CD14-positive monocyte (primary cell): ENCODE measurements around the gene SPSB1. TPM values are rescaled to one million over a fixed set of nuclear protein-coding genes. Genes with fewer than 3 reads are reported as not detected.
A peak's percentile ranks its signal among the peaks of the same experiment; 100 is the strongest.

ENCODE experiments used
- DNase-seq, 3 donors: peaks; one replicate each; pipeline ENCODE4 v3.0.0-alpha.2; 2011 to 2022
- H2AFZ ChIP-seq: 2 replicates; pipeline ENCODE4 v1.6.0; 2012; ENCODE audit warnings: mild to moderate bottlenecking, low read depth, low read length, inconsistent platforms; ENCODE audit not compliant: insufficient read depth, poor library complexity, severe bottlenecking
- H3K27ac ChIP-seq, 2 donors: 1 replicate in 1 of 2; 2 replicates in 1 of 2; pipeline ENCODE4 v1.5.1; 2012 to 2013; ENCODE audit warnings: low read length in 2 of 2, control low read depth in 1 of 2, inconsistent platforms in 1 of 2, low read depth in 1 of 2, mild to moderate bottlenecking in 1 of 2
- H3K27me3 ChIP-seq, 2 donors: one replicate each; pipeline versions ENCODE4 v1.6.0 to v1.6.1; 2011 to 2013; ENCODE audit warnings: low read length in 2 of 2; ENCODE audit not compliant: control insufficient read depth in 2 of 2, insufficient read depth in 2 of 2
- H3K36me3 ChIP-seq, 2 donors: replicated peaks in 1 of 2; 1 replicate in 1 of 2; 2 replicates in 1 of 2; pipeline versions ENCODE4 v1.5.1 to v1.6.1; 2012 to 2013; ENCODE audit warnings: low read length in 2 of 2, control low read depth in 1 of 2, inconsistent platforms in 1 of 2, mild to moderate bottlenecking in 1 of 2; ENCODE audit not compliant: insufficient read depth in 2 of 2, control insufficient read depth in 1 of 2
- H3K4me1 ChIP-seq, 2 donors: 1 replicate in 1 of 2; 2 replicates in 1 of 2; pipeline versions ENCODE4 v1.5.1 to v1.6.1; 2012 to 2013; ENCODE audit warnings: low read length in 2 of 2, control low read depth in 1 of 2, inconsistent platforms in 1 of 2, mild to moderate bottlenecking in 1 of 2, moderate library complexity in 1 of 2; ENCODE audit not compliant: insufficient read depth in 2 of 2, control insufficient read depth in 1 of 2
- H3K4me2 ChIP-seq: replicated peaks from 2 replicates; pipeline ENCODE3; 2012; ENCODE audit warnings: low read length, moderate library complexity, mild to moderate bottlenecking; ENCODE audit not compliant: poor library complexity, severe bottlenecking; ENCODE audit errors: extremely low read depth
- H3K4me3 ChIP-seq, 3 experiments: fragments of 200-600 bp in 1 of 3; sonication (generic) in 1 of 3; replicated peaks in 1 of 3; 1 replicate in 2 of 3; 2 replicates in 1 of 3; pipeline ENCODE4 v1.5.1; 2011 to 2013; ENCODE audit warnings: low read length in 3 of 3, mild to moderate bottlenecking in 3 of 3, control low read depth in 2 of 3, low read depth in 2 of 3, inconsistent platforms in 1 of 3, moderate library complexity in 1 of 3
- H3K79me2 ChIP-seq: 2 replicates; pipeline ENCODE4 v1.6.0; 2012; ENCODE audit warnings: mild to moderate bottlenecking, control low read depth, inconsistent platforms, low read length, moderate library complexity; ENCODE audit not compliant: insufficient read depth
- H3K9ac ChIP-seq: 2 replicates; pipeline ENCODE4 v1.6.0; 2017; ENCODE audit warnings: low read length, mild to moderate bottlenecking; ENCODE audit not compliant: insufficient read depth, poor library complexity, severe bottlenecking
- H3K9me3 ChIP-seq, 2 donors: replicated peaks in 1 of 2; 1 replicate in 1 of 2; 2 replicates in 1 of 2; pipeline versions ENCODE4 v1.5.1 to v1.6.1; 2012 to 2013; ENCODE audit warnings: low read length in 2 of 2, control low read depth in 1 of 2; ENCODE audit not compliant: control insufficient read depth in 1 of 2, insufficient read depth in 1 of 2
- H4K20me1 ChIP-seq: 2 replicates; pipeline ENCODE4 v1.6.0; 2012; ENCODE audit warnings: mild to moderate bottlenecking, low read length, control low read depth, moderate library complexity; ENCODE audit not compliant: insufficient read depth
- H3K27ac Mint-ChIP-seq, 7 donors: one replicate each; pipeline ENCODE4 v1.8.0; 2020; ENCODE audit warnings: mild to moderate bottlenecking in 7 of 7, mixed read lengths in 7 of 7, moderate library complexity in 6 of 7, inconsistent platforms in 2 of 7
- H3K27me3 Mint-ChIP-seq, 3 donors: one replicate each; pipeline ENCODE4 v1.8.0; 2021 to 2022; ENCODE audit warnings: low read depth in 3 of 3, mild to moderate bottlenecking in 3 of 3, mixed read lengths in 3 of 3, moderate library complexity in 3 of 3, inconsistent platforms in 1 of 3
- H3K36me3 Mint-ChIP-seq, 2 donors: one replicate each; pipeline ENCODE4 v1.8.0; 2020; ENCODE audit warnings: mixed read lengths in 2 of 2, inconsistent platforms in 1 of 2, mild to moderate bottlenecking in 1 of 2
- H3K4me1 Mint-ChIP-seq: one replicate; pipeline ENCODE4 v1.8.0; 2020; ENCODE audit warnings: mild to moderate bottlenecking, mixed read lengths
- H3K4me3 Mint-ChIP-seq, 2 donors: one replicate each; pipeline ENCODE4 v1.8.0; 2020; ENCODE audit warnings: mild to moderate bottlenecking in 2 of 2, mixed read lengths in 2 of 2, moderate library complexity in 1 of 2
- H3K9me3 Mint-ChIP-seq, 7 donors: one replicate each; pipeline ENCODE4 v1.8.0; 2020 to 2022; ENCODE audit warnings: mixed read lengths in 7 of 7, mild to moderate bottlenecking in 6 of 7, moderate library complexity in 6 of 7, inconsistent platforms in 2 of 7
- WGBS: methylation state at CpG from one replicate; pipeline ENCODE4 v1.1.5; 2013; ENCODE audit warnings: missing lambda C conversion rate; ENCODE audit not compliant: insufficient coverage; 5-methylcytosine and 5-hydroxymethylcytosine counted together
- intact Hi-C, 2 donors: fragments of 100-400 bp; cut with micrococcal nuclease; formaldehyde crosslinking; loops; one replicate each; pipeline versions ENCODE4 v1.15.0 to v1.15.1; 2023
- polyA plus RNA-seq, 3 donors: library from polyadenylated mRNA; depleted of rRNA in 1 of 3; unstranded in 2 of 3; stranded (reverse) in 1 of 3; fragments of 300-500 nt in 2 of 3; fragments of >200 nt in 1 of 3; fragmentation: Illumina TruSeq in 2 of 3; gene quantifications; 1 replicate in 2 of 3; 2 replicates in 1 of 3; pipeline ENCODE4 v1.2.3, GENCODE V29; 2012 to 2021
- TF ChIP-seq, protein P1 (sequence below): fragments of 200-600 bp; IDR thresholded peaks from one replicate; pipeline ENCODE4 v1.8.0; 2022; ENCODE audit warnings: antibody characterized with exemption, mild to moderate bottlenecking

SPSB1 gene
- polyA plus RNA-seq, 3 donors = 0.15 to 1.2 (median 0.29) TPM

DNA sequence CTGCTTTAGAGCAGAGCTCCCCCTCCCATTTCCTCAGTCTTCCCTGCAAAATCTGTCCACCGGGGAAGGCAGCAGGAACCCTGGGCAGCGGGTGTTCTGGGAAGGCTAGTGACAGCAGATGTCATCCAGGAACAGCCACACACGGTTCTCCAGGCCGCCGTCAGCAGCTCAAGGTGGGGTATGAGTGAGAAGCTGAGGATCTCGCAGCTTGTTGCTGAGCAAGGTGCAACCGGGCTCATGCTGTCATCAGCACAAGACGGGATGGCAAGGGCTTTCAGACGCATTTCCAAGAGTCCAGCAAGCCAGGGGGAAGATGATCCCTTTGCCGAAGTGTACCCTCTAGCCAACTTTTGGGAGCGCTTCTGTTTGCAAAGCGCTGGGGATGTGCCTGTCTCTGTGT is 23.0 kb upstream of the SPSB1 start:
- Histone ChIP-seq H3K4me2 (no peak overlapping the region), H3K9ac (no peak overlapping the region), H4K20me1 (peaks cover 16% of the 10 kb centered on the region), H3K36me3 (peaks cover 7 to 38% of the 10 kb centered on the region in 2 donors), H3K9me3 (no peaks in the 10 kb centered on the region), H3K27me3 (no peaks in the 10 kb centered on the region), H3K27ac (no peak overlapping the region), H3K4me1 (peaks cover 0 to under 1% of the 10 kb centered on the region in 2 donors), H3K4me3 (no peak overlapping the region), H2AFZ (no peak overlapping the region), H3K79me2 (no peaks in the 10 kb centered on the region)
- 99% methylated on average over 9 of the region's 12 CpGs for WGBS
- Mint-ChIP-seq H3K9me3 (peaks cover 0 to 2% (median 0%) of the 10 kb centered on the region in 7 donors), H3K36me3 (peaks cover 32 to 53% of the 10 kb centered on the region in 2 donors), H3K27me3 (peaks cover 0 to 2% (median 1%) of the 10 kb centered on the region in 3 donors), H3K4me3 (no peak overlapping the region), H3K27ac (peak overlapping the region in 1 of 7 donors; percentile 18), H3K4me1 (peaks cover 3% of the 10 kb centered on the region)
- no peak for DNase-seq
- TF ChIP-seq, protein P1, sequence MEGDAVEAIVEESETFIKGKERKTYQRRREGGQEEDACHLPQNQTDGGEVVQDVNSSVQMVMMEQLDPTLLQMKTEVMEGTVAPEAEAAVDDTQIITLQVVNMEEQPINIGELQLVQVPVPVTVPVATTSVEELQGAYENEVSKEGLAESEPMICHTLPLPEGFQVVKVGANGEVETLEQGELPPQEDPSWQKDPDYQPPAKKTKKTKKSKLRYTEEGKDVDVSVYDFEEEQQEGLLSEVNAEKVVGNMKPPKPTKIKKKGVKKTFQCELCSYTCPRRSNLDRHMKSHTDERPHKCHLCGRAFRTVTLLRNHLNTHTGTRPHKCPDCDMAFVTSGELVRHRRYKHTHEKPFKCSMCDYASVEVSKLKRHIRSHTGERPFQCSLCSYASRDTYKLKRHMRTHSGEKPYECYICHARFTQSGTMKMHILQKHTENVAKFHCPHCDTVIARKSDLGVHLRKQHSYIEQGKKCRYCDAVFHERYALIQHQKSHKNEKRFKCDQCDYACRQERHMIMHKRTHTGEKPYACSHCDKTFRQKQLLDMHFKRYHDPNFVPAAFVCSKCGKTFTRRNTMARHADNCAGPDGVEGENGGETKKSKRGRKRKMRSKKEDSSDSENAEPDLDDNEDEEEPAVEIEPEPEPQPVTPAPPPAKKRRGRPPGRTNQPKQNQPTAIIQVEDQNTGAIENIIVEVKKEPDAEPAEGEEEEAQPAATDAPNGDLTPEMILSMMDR = no peak
- intact Hi-C loops = loop anchor here in 1 of 2 donors (5.0 kb wide), 1 partner anchor 223 kb away; no protein-coding TSS in a partner anchor

- peaks cover 4 to 31% of the 10 kb centered on the region in 2 donors for H3K36me3 ChIP-seq
- no peak overlapping the region for H3K4me3 ChIP-seq
- no peak for DNase-seq
- H3K9ac ChIP-seq = no peak overlapping the region
- Mint-ChIP-seq H3K27me3 (peaks cover 0 to 3% (median 1%) of the 10 kb centered on the region in 3 donors), H3K4me3 (no peak overlapping the region), H3K36me3 (peaks cover 30 to 50% of the 10 kb centered on the region in 2 donors), H3K9me3 (peaks cover 0 to 2% (median 0%) of the 10 kb centered on the region in 7 donors), H3K4me1 (peaks cover 8% of the 10 kb centered on the region), H3K27ac (no peak overlapping the region)
- no peak overlapping the region for H3K4me2 ChIP-seq
- H3K4me1 ChIP-seq = peaks cover 6 to 7% of the 10 kb centered on the region in 2 donors
- TF ChIP-seq, protein P1 = no peak
- H3K27me3 ChIP-seq = no peaks in the 10 kb centered on the region
- intact Hi-C loops = no loop called here
- WGBS = 92% methylated on average over 15 of the region's 15 CpGs
- no peaks in the 10 kb centered on the region for H3K9me3 ChIP-seq
- H3K79me2 ChIP-seq = no peaks in the 10 kb centered on the region
- H2AFZ ChIP-seq = no peak overlapping the region
- H4K20me1 ChIP-seq = peaks cover 16% of the 10 kb centered on the region
- H3K27ac ChIP-seq = no peak overlapping the region
These were observed 22.3 kb upstream of the SPSB1 start for GRCh38 chr1:9270290-9270883.
